NCI-H2029 treated with DMSO at 0.1 percent for 48 hours (cell line): ENCODE data around the gene OSMR.

ENCODE experiments used
- DNase-seq: peaks from one replicate; lab custom pipeline; 2025; lab: John Stamatoyannopoulos, UW

The OSMR gene

DNA sequence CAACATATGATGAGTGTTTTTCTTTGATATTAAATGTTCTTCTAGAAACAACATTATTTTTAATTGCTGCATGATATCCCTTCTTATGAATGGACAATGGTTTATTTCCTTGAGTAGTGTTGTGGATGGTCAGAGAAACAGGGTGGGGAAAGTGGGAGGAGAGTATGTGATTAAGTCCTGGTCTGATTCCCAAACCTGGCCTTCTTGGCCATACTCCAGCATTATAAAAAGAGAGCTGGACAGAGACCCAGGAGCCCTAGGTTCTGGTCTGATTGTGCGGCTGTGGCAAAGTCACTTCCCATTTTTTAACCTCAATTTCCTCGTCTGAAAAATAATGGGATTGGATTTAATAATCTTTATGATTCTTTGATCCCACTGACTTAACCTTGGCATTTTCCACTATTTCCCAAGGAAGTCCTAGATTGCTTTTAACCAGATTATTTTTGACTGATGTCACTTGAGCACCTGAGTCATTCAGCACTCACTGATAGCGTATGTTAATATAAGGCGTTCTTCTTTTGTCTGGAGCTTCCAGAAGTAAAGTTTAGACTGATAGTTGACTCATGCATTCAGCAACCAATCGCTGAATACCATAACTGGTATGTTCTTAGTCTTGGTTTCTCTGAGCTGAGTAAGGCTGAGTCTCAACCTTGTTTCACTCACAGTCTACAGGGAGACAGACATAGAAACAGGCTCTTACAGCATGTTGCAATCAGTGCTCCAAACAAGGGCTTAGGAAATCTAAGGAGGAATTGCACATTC lies 26.2 kb downstream of the OSMR start:
- no peak for DNase-seq

- DNase-seq: no peak
Measured at GRCh38 chr5:38872826-38873225, 27.0 kb downstream of the OSMR start.

- no peak for DNase-seq
Measured at GRCh38 chr5:38874948-38875456, 29.2 kb downstream of the OSMR start.

- DNase-seq: no peak
Measured at GRCh38 chr5:38878391-38879077, 32.7 kb downstream of the OSMR start.

DNA sequence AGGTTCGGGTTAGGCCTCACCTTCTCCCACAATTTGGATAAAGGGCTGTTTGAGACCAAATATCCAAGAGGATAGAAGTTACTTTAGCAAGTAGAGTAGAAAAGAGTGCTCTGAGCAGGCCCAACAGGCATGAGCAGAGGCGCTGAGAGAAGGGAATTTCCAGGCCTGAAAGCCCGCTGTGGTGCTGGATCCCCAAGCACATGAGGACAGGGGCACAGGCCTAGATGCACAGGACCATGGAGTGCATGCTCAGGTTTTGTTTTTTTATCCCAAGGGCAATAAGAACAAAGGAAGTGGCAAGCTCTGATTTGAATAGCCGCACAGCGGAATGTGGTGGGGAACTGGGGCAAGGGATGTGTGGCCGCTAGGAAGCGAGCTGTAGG lies 33.3 kb downstream of the OSMR start:
- no peak for DNase-seq

DNA sequence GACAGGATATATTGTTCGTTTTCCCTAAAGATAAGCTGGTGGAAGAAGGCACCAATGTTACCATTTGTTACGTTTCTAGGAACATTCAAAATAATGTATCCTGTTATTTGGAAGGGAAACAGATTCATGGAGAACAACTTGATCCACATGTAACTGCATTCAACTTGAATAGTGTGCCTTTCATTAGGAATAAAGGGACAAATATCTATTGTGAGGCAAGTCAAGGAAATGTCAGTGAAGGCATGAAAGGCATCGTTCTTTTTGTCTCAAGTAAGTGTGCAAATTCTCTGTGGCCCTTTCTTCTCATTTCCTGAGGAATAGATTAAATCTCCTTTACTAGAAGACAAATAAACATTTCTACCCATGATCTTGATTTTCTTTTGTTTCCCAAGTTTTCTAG lies 38.0 kb downstream of the OSMR start:
- no peak for DNase-seq

DNA sequence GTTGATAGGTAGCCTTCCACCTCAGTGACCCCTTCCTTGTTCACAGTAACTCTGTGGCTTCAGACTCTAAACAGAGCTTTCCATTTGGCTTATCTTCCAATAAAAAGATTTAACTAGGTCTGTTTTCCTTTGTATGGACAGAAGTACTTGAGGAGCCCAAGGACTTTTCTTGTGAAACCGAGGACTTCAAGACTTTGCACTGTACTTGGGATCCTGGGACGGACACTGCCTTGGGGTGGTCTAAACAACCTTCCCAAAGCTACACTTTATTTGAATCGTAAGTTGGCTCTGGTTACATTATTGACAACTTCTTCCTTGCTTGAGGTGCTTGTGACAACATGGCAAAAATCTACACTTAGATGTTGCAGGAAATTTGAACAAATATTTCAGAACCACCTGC lies 39.4 kb downstream of the OSMR start:
- no peak for DNase-seq

DNA sequence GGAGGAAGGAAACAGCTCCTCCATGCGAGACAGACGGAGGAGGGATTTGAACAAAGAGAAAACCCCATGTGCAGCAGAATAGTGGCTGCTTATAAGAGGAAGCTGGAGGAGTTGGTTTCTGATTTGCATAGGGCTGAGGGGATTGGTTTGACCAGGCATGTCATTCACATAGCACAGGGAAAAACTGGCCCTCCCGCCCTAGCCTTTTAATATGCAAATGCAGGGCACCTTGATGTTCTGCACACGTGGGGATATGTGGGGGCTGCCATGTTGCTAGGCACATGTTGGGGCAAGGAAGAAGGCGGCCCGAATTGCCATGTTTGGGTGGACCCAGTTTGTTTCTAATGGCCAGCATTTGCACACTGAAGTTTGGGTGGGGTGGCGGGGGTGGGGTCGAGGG lies 42.2 kb downstream of the OSMR start:
- DNase-seq: no peak

GRCh38 chr5:38889424-38889823 lies 43.6 kb downstream of the OSMR start:
- DNase-seq: no peak

- DNase-seq: no peak
Measured at GRCh38 chr5:38891563-38891962, 45.8 kb downstream of the OSMR start.

GRCh38 chr5:38892363-38892762 lies 46.6 kb downstream of the OSMR start:
- no peak for DNase-seq

DNA sequence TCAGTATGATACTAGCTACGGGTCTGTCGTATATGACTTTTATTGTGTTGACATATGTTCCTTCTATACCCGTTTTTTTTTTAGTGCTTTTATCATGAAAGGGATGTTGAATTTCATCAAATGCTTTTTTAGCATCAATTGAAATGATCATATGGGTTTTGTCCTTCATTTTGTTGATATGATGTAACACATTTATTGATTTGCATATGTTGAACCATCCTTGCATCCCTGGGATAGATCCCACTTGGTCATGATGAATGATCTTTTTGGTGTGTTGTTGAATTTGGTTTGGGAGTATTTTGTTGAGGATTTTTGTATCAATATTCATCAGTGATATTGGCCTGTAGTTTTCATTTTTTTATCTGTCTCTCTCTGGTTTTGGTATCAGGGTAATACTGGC lies 50.9 kb downstream of the OSMR start:
- no peak for DNase-seq

DNA sequence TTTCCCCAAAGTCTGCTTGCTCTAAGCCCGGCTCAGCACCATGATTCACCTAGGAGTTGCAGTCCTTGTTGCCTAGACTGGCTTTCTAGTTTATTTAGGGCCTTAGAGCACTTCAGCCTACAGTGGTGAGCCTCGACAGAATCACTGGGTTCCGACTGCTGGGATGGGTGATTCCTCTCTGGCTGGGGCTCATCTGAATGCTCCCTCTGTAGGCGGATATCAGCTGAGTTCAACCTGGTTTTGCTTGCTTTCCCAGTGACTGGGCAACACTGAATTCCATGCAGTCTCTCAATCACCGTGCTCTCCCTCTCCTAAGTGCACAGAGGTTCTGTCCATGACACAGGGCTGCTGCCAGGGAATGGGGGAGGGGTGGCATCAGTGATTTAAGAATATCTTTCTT lies 54.1 kb downstream of the OSMR start:
- no peak for DNase-seq

GRCh38 chr5:38905516-38905915 lies 59.7 kb downstream of the OSMR start:
- no peak for DNase-seq

- DNase-seq: no peak
Measured at GRCh38 chr5:38906503-38906902, 60.7 kb downstream of the OSMR start.

DNA sequence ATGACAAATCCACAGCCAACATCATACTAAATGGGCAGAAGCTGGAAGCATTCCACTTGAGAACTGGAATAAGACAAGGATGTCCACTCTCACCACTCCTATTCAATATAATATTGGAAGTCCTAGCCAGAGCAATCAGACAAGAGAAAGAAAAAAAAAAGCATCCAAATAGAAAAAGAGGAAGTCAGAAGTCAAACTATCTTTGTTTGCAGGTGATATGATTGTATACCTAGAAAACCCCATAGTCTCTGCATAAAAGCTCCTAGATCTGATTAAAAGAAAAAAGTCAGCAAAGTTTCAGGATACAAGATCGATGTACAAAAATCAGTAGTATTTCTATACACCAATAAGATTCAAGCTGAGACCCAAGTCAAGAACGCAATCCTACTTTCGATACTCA lies 66.1 kb downstream of the OSMR start:
- no peak for DNase-seq

DNA sequence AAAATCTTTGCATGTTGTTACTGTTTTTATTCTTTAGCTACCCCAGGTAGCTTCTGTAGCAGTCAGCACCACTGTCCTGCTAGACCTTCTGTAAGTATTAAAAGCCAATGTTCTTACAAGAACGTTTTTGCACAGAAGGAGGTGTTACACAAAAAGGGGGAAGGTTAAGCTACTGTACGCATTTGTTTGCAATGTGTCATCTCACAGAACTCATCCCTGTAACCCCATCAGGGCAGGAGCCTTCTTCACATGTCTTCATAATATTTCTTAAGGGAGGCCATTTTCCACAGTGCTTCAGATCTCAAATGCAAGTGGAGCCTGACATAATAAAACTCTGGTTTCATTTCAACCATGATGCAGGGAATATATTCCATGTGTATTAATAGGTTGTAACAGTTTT lies 67.9 kb downstream of the OSMR start:
- no peak for DNase-seq

DNA sequence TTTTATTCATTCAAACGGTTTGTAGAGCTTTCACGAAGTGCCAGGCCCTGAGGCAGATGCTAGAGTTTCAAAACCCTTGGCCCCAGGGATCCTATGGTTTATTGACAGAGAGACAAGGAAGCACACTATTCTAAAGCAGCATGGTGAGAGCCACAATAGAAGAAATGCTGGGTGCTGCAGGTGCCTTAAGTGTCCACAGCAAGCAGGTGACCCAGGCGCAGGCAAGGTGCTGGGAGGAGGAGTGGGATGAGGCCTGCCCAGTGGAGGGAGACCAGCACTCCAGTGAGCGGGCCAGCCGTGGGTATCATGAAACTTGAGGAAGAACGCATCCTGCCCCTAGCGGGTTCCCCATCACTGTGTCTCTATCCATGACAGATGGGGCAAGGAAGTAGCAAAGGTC lies 71.0 kb downstream of the OSMR start:
- DNase-seq: no peak

DNA sequence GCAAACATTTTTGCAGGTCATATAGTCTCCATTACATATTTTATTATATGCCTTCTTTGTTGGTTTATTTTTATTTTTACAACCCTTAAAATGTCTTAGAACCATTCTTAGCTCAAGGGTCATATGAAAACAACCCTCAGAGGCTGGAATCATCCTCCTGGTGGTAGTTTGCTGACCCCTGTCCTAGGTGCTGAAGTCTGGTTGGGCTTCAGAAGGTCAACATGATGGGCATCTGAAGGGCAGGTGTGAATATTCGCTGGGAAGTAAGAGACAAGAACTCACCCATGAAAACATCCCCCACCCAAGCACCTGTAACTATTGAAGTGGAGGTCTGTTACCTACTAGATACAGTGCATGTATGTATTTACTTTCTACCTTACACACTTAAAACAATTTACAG lies 75.4 kb downstream of the OSMR start:
- DNase-seq: no peak

DNA sequence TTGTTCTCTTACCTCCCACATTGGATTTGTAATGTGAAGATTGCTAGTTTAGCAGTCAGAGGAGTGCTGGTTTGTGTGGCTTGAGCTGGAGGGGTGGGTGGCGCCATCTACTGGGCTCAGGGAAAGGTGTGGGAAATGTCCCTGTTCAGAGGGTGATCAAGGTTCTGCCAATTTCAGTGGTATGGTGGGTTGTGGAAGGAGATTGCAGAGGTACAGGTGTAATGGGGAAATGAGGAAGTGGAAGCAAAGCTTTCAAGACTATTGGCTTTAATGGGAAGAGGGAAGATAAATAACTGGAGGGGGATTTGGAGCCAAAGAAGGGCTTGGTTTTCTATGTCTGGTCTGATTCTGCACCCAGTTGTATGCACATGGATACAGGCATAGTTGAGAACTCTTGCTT lies 76.4 kb downstream of the OSMR start:
- peak; percentile 6 for DNase-seq

DNA sequence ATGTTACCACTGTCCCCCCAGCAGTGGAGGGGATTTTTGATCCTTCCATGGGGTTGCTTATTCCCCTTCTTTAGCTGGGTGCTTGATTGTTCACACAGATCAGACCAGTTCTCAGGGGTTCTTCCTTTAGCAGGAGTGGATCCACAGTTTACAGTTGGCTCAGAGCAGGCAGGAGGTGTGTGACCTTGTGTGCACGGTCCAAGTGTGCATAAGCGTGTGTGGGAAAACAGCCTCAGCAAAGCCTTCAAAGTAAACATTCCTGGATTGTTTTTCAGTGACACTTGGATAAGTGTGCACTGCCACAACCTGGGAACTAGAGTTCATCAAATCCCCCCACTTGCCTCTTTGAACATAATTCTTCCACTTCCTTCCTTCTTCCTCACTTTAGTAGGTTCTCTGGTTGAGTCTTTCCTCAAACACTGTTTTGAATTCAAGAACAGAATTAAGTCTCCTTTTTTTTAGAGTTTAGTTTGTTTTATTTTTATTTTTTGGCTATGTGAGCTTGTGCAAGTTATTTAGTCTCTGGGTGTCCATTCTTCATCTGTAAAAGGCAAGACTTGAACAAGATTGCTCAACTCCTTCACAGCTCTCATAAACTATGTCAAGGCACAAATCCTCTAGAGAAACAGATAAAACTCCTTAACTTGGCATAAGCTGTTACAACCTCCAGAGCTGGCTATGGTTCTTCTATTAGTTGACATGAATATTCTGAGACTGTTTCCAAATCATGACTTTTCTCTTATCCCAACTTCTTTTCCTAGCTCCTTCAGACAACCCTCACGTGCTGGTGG lies 78.0 kb downstream of the OSMR start:
- DNase-seq: no peak

DNA sequence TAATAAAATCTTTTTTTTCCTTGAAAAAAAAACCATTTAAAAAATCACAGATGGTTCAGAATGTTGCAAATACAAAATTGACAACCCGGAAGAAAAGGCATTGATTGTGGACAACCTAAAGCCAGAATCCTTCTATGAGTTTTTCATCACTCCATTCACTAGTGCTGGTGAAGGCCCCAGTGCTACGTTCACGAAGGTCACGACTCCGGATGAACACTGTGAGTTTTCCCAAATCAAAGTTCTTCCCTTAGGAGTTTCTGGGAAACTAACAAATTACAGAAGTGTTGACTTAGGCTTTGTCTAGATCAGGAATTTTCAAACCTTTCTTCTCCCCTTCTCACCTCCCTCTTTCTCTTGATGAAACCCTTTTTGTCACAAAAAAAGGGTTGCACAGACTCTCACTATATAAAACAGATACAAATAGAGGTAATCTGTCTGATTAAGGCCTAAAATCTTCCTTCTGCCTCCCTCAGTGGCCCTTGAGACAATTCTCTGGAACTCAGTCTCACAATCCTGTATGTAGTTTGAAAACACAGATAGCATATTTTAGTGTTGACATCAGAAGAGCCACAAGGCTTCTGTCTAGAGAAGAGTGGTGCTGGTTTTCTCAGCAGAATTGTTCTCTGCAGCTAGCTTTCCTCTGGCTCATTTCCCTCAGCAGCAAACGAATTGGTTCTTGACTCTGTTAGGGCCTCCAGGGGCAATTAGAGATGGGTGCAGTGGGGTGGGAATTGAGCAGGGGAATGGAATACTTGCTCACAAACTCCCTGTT lies 79.5 kb downstream of the OSMR start:
- no peak for DNase-seq
